Skeletal muscle cell (primary cell): Measurements from ENCODE around the gene PKIG.
A peak's percentile ranks its signal among the peaks of the same experiment; 100 is the strongest.

Experiments
- DNase-seq: peaks from one replicate; pipeline ENCODE4 v3.0.0-alpha.2; 2010; ENCODE audit warnings: low read depth
- H3K4me3 ChIP-seq: 2 replicates; pipeline ENCODE4 v1.5.1; 2011; ENCODE audit warnings: low read depth, mild to moderate bottlenecking, control low read depth, low read length, moderate library complexity

PKIG gene

DNA sequence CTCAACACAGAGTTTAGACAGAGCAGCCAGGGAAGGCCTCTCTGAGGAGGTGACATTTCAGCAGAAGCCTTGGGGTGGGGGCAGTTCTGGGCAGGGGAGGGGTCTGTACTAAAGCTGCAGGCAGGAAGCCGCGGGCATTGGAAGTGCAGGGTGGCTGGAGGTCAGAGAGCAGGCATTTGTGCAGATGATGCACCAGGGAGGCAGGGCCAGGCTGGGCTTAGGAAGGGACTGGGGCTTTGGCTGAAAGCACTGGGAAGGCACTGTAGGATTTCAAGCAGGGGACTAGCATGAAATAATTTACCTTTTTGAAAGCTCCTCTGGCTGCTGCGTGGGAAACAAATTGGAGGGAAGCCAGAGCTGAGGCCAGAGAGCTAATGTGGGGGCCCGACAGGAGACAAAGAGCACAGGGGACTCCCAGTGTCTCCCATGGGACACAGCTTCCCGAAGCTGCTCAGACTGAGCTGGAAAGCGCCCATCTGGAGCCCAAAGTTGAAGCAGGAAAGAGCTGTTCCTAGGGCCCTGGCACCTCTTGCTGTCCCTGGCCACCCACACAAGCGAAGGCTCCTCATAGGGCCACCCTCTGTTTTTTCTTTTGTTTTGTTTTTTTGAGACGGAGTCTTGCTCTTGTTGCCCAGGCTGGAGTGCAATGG, 49.8 kb downstream of the PKIG start:
- no peak overlapping the region for H3K4me3 ChIP-seq
- DNase-seq: no peak

DNA sequence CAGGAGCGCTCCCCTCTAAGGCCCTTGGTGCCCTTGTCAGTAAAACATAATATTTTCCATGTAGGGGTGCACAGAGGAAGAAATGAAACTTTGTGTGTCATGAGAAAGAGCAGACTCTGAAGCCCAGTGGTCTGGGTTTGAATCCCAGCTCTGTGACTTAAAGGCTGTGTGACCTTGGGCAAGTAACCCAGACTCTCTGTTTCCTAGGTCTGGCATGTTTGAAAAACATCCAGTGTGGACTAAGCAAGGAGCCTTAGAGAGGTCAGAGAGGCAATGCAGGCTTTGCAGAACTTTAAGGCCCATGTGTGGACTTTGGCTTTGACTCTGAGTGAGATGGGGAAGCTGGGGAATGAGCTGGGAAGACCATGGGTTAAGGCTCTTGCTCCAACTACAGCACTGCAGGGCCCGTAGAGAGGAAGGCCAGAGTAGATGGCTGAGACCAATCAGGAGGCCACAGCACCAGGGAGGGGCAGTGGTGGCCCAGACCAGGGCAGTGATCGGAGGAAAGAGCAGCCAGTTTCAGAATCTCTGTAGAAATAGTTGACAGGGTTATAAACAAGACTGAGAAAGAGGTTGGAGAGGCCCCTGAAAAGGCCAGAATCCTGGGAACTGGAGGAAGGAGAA, 50.9 kb downstream of the PKIG start:
- no peak for DNase-seq
- H3K4me3 ChIP-seq: no peak overlapping the region

DNA sequence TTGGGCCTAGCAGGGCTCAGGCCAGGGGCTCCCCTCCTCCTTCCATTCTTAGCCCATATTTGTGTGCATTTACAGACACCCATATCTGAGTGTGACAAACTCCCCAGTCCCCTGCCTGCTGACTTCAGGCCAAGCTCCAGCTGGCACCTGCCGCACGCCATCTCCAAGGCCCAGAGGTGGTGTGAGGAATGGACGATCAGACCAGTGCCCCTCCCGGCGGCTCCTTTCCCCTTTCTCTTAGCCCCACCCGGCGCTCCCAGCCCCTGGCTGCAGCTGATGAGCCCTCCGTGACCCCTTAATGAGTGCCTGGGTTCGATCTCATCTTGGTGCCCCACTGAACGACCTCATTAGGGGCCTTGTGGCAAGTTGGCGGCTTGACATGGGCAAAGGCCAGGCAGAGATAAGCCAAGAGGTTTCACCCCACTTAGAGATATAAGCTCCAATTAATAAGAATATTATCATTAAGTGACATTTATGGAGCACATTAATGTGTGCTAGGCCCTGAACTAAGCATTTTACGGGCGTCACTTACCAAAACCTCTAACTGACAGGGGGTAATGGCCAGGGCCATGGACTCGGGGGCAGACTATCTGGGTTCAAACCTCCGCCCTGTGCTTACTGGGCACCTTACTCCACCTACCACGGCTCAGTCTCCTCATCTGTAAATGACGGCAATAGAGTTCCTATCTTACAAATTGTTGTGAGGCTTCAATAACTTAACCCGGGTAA, 51.7 kb downstream of the PKIG start:
- no peak overlapping the region for H3K4me3 ChIP-seq
- no peak for DNase-seq

GRCh38 chr20:44635877-44636276, 53.5 kb downstream of the PKIG start:
- DNase-seq: no peak
- no peak overlapping the region for H3K4me3 ChIP-seq

GRCh38 chr20:44637042-44637441, 54.7 kb downstream of the PKIG start:
- no peak for DNase-seq
- no peak overlapping the region for H3K4me3 ChIP-seq

- DNase-seq: no peak
- H3K4me3 ChIP-seq: no peak overlapping the region
These were observed 55.4 kb downstream of the PKIG start for GRCh38 chr20:44637522-44638372.

- no peak for DNase-seq
- no peak overlapping the region for H3K4me3 ChIP-seq
These were observed 58.1 kb downstream of the PKIG start for GRCh38 chr20:44640522-44640921.

- no peak overlapping the region for H3K4me3 ChIP-seq
- no peak for DNase-seq
These were observed 58.9 kb downstream of the PKIG start for GRCh38 chr20:44641325-44641724.

DNA sequence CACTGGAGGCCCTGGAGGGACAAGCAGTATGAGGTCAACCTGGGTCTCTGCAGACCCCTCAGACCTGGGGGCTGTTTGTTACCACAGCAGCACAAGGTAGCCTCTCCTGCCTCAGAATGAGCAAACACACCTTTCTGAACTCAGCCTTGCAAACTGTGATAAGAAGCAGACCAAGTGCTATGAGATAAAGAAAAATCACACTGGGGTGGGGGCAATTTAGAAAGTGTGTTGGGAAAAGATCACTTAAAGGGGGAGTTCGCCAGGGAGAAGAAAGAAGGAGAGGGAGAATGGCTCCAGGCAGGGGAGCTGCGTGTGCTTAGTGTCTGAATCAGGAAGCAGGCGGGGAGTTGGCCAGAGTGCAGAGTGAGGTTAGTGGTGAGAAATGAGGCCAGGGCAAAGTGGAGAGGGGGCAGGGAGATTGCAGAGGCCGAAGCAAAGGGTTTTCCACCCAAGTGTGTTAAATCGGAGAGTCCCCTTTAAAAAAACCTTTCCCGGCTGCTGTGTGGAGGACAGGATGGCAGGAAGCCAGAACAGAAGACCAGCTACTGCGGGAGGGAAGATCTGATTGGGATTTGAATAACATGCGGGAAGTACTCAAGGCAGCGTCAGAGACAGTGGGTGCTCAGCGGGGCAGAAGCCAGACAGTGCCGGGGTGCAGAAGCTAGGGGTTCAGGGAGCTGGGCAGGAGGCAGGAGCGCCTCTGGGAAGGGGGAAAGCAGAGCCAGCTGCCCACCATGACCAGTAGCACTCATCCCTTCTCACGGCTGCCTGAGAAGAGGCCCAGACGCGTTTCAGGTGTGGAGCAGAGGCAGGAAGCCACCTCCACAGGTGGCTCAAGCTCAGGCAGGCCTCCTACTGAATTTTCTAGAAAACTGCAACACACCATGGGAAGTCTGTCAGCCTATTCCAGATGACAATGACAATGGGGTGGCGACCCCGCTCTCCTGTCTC, 60.1 kb downstream of the PKIG start:
- no peak overlapping the region for H3K4me3 ChIP-seq
- peak; percentile 80 for DNase-seq

DNA sequence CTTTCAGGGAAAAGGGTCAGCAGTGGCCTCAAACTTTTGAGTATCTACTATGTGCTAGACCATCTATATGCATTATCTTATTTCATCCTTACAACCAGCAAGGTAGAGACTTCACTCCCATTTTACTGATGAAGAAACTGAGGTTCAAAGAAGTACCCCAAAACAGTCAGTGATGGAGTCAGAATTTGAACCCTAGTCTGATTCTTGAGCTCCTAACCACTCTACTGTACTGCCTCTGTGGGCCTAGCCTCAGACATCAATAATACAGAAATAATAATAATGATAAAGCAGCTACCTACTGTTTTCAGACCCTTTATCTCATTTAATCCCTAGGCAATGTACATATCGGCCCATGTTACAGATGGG, 60.8 kb downstream of the PKIG start:
- no peak for DNase-seq
- no peak overlapping the region for H3K4me3 ChIP-seq

GRCh38 chr20:44643596-44644229, 61.3 kb downstream of the PKIG start:
- H3K4me3 ChIP-seq: no peak overlapping the region
- peak; percentile 53 for DNase-seq

DNA sequence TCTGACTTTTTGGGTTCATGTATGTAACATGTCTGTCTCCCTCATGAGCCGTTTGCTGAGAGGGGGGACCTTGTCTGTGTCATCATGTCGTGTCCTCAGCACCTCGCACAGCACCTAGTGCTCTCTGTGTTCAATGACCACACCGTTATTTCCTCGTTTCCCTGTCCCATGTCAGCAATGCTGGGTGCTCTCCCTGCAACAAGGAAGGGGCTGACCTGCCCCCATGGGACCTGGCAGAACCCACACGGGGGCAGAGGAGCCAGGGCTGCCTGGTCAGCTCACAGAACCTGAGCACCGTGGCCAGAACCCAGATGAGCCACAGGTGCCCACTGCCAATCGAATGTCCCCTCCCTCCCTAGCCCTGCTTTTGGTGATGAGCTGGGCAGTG, 61.8 kb downstream of the PKIG start:
- H3K4me3 ChIP-seq: no peak overlapping the region
- no peak for DNase-seq

- DNase-seq: no peak
These were observed 62.3 kb downstream of the PKIG start for GRCh38 chr20:44644667-44645131.

GRCh38 chr20:44646023-44646640, 63.8 kb downstream of the PKIG start:
- DNase-seq: peak; percentile 16
- H3K4me3 ChIP-seq: no peak overlapping the region

More at GRCh38 chr20:44644667-44645131, 62.3 kb downstream of the PKIG start:
- no peak overlapping the region for H3K4me3 ChIP-seq

- no peak for DNase-seq
- H3K4me3 ChIP-seq: no peak overlapping the region
These were observed 64.4 kb downstream of the PKIG start for GRCh38 chr20:44646641-44647274.

- DNase-seq: no peak
- no peak overlapping the region for H3K4me3 ChIP-seq
These were observed 65.7 kb downstream of the PKIG start for GRCh38 chr20:44648068-44648467.

GRCh38 chr20:44648579-44648978, 66.2 kb downstream of the PKIG start:
- H3K4me3 ChIP-seq: no peak overlapping the region
- no peak for DNase-seq

- no peak overlapping the region for H3K4me3 ChIP-seq
- no peak for DNase-seq
These were observed 66.7 kb downstream of the PKIG start for GRCh38 chr20:44649126-44649525.
